HepG2 (cell line): ENCODE measurements around the gene PIGV. TPM values are rescaled to one million over a fixed set of nuclear protein-coding genes. Genes with fewer than 3 reads are reported as not detected.

Experiments
- ARNT ChIP-seq: fragments of 450-650 bp; IDR thresholded peaks from 2 replicates; pipeline ENCODE4 v1.6.1; 2017
- BRCA1 ChIP-seq: sonication (generic); formaldehyde crosslinking; IDR thresholded peaks from 2 replicates; pipeline ENCODE4 v1.4.0; 2020; ENCODE audit warnings: missing genetic modification reagents
- BRD4 ChIP-seq: sonication (generic); formaldehyde crosslinking; IDR thresholded peaks from 2 replicates; pipeline ENCODE4 v1.4.0; 2020; ENCODE audit warnings: missing genetic modification reagents
- CBX1 ChIP-seq: IDR thresholded peaks from one replicate; pipeline ENCODE4 v1.6.1; 2016; ENCODE audit warnings: antibody characterized with exemption, low read depth
- ESRRA ChIP-seq: sonication (generic); formaldehyde crosslinking; IDR thresholded peaks from 2 replicates; pipeline ENCODE4 v1.5.1; 2020; ENCODE audit warnings: mild to moderate bottlenecking, low read depth, missing genetic modification reagents
- EZH2 ChIP-seq: conservative IDR thresholded peaks from 2 replicates; pipeline ENCODE4 v1.6.1; 2012; ENCODE audit warnings: mild to moderate bottlenecking, low read depth, low read length, moderate library complexity
- GTF2F1 ChIP-seq: fragments of 150-350 bp; IDR thresholded peaks from 2 replicates; pipeline ENCODE4 v1.6.1; 2014; ENCODE audit warnings: low read length
- HNRNPLL ChIP-seq: fragments of 200-400 bp; formaldehyde crosslinking; IDR thresholded peaks from 2 replicates; pipeline ENCODE4 v1.6.1; 2017; ENCODE audit warnings: mild to moderate bottlenecking, low read depth, low read length; ENCODE audit not compliant: poor library complexity, severe bottlenecking
- JARID2 ChIP-seq: sonication (generic); formaldehyde crosslinking; IDR thresholded peaks from 2 replicates; pipeline ENCODE4 v1.8.1; 2023; ENCODE audit warnings: missing genetic modification reagents, inconsistent platforms; ENCODE audit not compliant: insufficient replicate concordance
- MLLT10 ChIP-seq: sonication (generic); formaldehyde crosslinking; IDR thresholded peaks from 2 replicates; pipeline ENCODE4 v1.4.0; 2020; ENCODE audit warnings: missing genetic modification reagents
- MTA1 ChIP-seq: sonication (generic); formaldehyde crosslinking; IDR thresholded peaks from 2 replicates; pipeline ENCODE4 v1.4.0; 2020; ENCODE audit warnings: missing genetic modification reagents, mild to moderate bottlenecking, borderline replicate concordance
- TOE1 ChIP-seq: sonication (generic); formaldehyde crosslinking; IDR thresholded peaks from 2 replicates; pipeline ENCODE4 v1.4.0; 2020; ENCODE audit warnings: mild to moderate bottlenecking, missing genetic modification reagents
- TP53 ChIP-seq: sonication (generic); formaldehyde crosslinking; conservative IDR thresholded peaks from 2 replicates; pipeline ENCODE4 v1.4.0; 2020; ENCODE audit warnings: missing genetic modification reagents
- ZMAT3 ChIP-seq: sonication (generic); formaldehyde crosslinking; conservative IDR thresholded peaks from 2 replicates; pipeline ENCODE4 v1.7.0; 2021; ENCODE audit warnings: missing genetic modification reagents
- ZNF33A ChIP-seq: sonication (generic); formaldehyde crosslinking; IDR thresholded peaks from 2 replicates; pipeline ENCODE4 v1.5.1; 2020; ENCODE audit warnings: missing genetic modification reagents, mild to moderate bottlenecking, moderate library complexity, borderline replicate concordance
- ZNF441 ChIP-seq: sonication (generic); formaldehyde crosslinking; IDR thresholded peaks from 2 replicates; pipeline ENCODE4 v1.7.0; 2021; ENCODE audit warnings: missing genetic modification reagents, borderline replicate concordance
- ZNF563 ChIP-seq: sonication (generic); formaldehyde crosslinking; IDR thresholded peaks from 2 replicates; pipeline ENCODE4 v1.8.0; 2022; ENCODE audit warnings: mild to moderate bottlenecking, moderate library complexity, missing genetic modification reagents
- ZNF678 ChIP-seq: sonication (generic); formaldehyde crosslinking; IDR thresholded peaks from 2 replicates; pipeline ENCODE4 v1.4.0; 2020; ENCODE audit warnings: mild to moderate bottlenecking, missing genetic modification reagents
- ZNF761 ChIP-seq: sonication (generic); formaldehyde crosslinking; conservative IDR thresholded peaks from 2 replicates; pipeline ENCODE4 v1.4.0; 2020; ENCODE audit warnings: mild to moderate bottlenecking, missing genetic modification reagents
- ZSCAN29 ChIP-seq: sonication (generic); formaldehyde crosslinking; conservative IDR thresholded peaks from 2 replicates; pipeline ENCODE4 v1.4.0; 2020; ENCODE audit warnings: mild to moderate bottlenecking, missing genetic modification reagents
- polyA plus RNA-seq, 8 experiments: library from polyadenylated mRNA; depleted of rRNA in 3 of 8; stranded (reverse) in 7 of 8; unstranded in 1 of 8; fragments of >200 nt; fragmentation: Illumina TruSeq in 4 of 8; extraction: Trizol in 4 of 8; gene quantifications; 2 replicates each; pipeline versions ENCODE4 v1.2.1 to v1.2.3, GENCODE V29; 2011 to 2016; ENCODE audit warnings: low read depth in 4 of 8, missing spikeins in 1 of 8, mixed read lengths in 1 of 8; ENCODE audit not compliant: insufficient read depth in 1 of 8
- total RNA-seq, 5 experiments: library from RNA; depleted of rRNA; stranded (reverse); fragments of >200 nt; fragmentation: Illumina TruSeq; extraction: Trizol; gene quantifications; 2 replicates each; pipeline ENCODE4 v1.2.3, GENCODE V29; 2016; ENCODE audit warnings: low read depth in 1 of 5
- TF ChIP-seq, protein P1 (sequence below): sonication (generic); formaldehyde crosslinking; IDR thresholded peaks from 2 replicates; pipeline ENCODE4 v1.9.0; 2021; ENCODE audit warnings: missing genetic modification reagents, borderline replicate concordance
- TF ChIP-seq, protein P2 (sequence below): sonication (generic); formaldehyde crosslinking; IDR thresholded peaks from 2 replicates; pipeline ENCODE4 v1.5.0; 2020; ENCODE audit warnings: mild to moderate bottlenecking, missing genetic modification reagents
- TF ChIP-seq, protein P3 (sequence below): IDR thresholded peaks from 2 replicates; pipeline ENCODE4 v1.6.1; 2016; ENCODE audit warnings: low read depth, missing genetic modification reagents, missing compliant biosample characterization

PIGV gene
- total and polyA plus RNA-seq, 2 of the 13 experiments (the other 11 are each of a cell fraction or from before 2014, with no cell fraction given), result 13.5 to 22.7 TPM

DNA sequence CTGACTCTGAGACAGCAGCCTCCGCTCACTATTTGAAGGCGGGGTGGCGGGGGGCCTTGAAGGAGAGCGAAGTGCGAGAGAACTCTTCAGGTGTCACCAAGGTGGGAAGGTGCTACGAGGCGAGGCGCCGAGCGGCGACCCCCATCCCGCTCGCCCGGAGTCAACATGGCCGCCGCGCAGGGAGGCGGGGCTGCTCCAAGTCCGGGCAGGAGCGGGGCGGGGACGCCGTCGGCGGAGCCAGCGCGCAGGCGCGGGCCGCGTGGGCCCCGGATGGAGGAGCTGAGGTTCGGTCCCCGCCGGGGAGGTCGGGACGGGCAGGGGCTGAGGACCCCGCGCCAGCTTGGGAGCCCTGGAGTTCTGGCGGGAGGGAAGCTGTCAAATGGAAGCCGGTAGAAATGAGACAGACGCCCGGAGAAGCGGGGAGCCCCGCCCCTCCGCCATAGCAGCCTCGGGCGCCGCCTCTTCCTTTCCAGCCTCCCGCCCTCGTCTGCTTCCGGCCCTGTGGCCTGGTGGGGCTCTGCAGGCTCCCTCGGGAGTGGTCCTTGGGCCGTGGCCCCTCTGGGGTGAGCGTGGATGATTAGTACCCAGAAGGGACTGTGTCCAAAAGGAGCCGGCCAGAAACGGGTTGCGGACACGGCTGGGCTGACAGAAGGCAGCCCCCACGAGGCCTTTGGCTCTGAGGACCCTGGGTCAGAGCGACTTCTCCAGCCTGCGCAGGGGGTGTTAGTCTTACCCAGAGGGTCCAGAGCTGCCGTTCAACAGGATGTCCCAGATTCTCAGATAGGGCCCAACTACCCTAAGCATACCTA is at the start of gene PIGV (continued):
- TF ChIP-seq, protein P1, sequence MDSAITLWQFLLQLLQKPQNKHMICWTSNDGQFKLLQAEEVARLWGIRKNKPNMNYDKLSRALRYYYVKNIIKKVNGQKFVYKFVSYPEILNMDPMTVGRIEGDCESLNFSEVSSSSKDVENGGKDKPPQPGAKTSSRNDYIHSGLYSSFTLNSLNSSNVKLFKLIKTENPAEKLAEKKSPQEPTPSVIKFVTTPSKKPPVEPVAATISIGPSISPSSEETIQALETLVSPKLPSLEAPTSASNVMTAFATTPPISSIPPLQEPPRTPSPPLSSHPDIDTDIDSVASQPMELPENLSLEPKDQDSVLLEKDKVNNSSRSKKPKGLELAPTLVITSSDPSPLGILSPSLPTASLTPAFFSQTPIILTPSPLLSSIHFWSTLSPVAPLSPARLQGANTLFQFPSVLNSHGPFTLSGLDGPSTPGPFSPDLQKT (CRISPR knock-in tag), result no peak
- no peak for TF ChIP-seq BRCA1 (CRISPR knock-in tag)
- TF ChIP-seq GTF2F1, result no peak
- no peak for TF ChIP-seq TP53 (CRISPR knock-in tag)
- no peak for TF ChIP-seq ZNF563 (CRISPR knock-in tag)
- TF ChIP-seq CBX1, result peak; percentile 48
- TF ChIP-seq, protein P2, sequence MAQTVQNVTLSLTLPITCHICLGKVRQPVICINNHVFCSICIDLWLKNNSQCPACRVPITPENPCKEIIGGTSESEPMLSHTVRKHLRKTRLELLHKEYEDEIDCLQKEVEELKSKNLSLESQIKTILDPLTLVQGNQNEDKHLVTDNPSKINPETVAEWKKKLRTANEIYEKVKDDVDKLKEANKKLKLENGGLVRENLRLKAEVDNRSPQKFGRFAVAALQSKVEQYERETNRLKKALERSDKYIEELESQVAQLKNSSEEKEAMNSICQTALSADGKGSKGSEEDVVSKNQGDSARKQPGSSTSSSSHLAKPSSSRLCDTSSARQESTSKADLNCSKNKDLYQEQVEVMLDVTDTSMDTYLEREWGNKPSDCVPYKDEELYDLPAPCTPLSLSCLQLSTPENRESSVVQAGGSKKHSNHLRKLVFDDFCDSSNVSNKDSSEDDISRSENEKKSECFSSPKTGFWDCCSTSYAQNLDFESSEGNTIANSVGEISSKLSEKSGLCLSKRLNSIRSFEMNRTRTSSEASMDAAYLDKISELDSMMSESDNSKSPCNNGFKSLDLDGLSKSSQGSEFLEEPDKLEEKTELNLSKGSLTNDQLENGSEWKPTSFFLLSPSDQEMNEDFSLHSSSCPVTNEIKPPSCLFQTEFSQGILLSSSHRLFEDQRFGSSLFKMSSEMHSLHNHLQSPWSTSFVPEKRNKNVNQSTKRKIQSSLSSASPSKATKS, result no peak
- TF ChIP-seq HNRNPLL, result peak; percentile 75
- TF ChIP-seq ZNF761 (CRISPR knock-in tag), result no peak
- no peak for TF ChIP-seq ZNF441 (CRISPR knock-in tag)
- TF ChIP-seq JARID2 (CRISPR knock-in tag), result no peak
- peak; percentile 21; the same call in 1 of the 2 replicates for TF ChIP-seq TOE1 (CRISPR knock-in tag)
- no peak for TF ChIP-seq ARNT
- peak; percentile 34 for TF ChIP-seq BRD4 (CRISPR knock-in tag)
- 0 out of 2 replicates have a peak, but pooled peaks have one; percentile 32 for TF ChIP-seq ZSCAN29 (CRISPR knock-in tag)
- peak; percentile 24; the same call in 1 of the 2 replicates for TF ChIP-seq ZMAT3 (CRISPR knock-in tag)
- no peak for TF ChIP-seq EZH2
- TF ChIP-seq ZNF678 (CRISPR knock-in tag), result no peak
- TF ChIP-seq ESRRA (CRISPR knock-in tag), result no peak
- TF ChIP-seq, protein P3, sequence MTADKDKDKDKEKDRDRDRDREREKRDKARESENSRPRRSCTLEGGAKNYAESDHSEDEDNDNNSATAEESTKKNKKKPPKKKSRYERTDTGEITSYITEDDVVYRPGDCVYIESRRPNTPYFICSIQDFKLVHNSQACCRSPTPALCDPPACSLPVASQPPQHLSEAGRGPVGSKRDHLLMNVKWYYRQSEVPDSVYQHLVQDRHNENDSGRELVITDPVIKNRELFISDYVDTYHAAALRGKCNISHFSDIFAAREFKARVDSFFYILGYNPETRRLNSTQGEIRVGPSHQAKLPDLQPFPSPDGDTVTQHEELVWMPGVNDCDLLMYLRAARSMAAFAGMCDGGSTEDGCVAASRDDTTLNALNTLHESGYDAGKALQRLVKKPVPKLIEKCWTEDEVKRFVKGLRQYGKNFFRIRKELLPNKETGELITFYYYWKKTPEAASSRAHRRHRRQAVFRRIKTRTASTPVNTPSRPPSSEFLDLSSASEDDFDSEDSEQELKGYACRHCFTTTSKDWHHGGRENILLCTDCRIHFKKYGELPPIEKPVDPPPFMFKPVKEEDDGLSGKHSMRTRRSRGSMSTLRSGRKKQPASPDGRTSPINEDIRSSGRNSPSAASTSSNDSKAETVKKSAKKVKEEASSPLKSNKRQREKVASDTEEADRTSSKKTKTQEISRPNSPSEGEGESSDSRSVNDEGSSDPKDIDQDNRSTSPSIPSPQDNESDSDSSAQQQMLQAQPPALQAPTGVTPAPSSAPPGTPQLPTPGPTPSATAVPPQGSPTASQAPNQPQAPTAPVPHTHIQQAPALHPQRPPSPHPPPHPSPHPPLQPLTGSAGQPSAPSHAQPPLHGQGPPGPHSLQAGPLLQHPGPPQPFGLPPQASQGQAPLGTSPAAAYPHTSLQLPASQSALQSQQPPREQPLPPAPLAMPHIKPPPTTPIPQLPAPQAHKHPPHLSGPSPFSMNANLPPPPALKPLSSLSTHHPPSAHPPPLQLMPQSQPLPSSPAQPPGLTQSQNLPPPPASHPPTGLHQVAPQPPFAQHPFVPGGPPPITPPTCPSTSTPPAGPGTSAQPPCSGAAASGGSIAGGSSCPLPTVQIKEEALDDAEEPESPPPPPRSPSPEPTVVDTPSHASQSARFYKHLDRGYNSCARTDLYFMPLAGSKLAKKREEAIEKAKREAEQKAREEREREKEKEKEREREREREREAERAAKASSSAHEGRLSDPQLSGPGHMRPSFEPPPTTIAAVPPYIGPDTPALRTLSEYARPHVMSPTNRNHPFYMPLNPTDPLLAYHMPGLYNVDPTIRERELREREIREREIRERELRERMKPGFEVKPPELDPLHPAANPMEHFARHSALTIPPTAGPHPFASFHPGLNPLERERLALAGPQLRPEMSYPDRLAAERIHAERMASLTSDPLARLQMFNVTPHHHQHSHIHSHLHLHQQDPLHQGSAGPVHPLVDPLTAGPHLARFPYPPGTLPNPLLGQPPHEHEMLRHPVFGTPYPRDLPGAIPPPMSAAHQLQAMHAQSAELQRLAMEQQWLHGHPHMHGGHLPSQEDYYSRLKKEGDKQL (CRISPR knock-in tag), result no peak
- no peak for TF ChIP-seq MTA1 (CRISPR knock-in tag)
- no peak for TF ChIP-seq ZNF33A (CRISPR knock-in tag)
- no peak for TF ChIP-seq MLLT10 (CRISPR knock-in tag)
